ENCODE results near the gene ABR. TPM values are rescaled to one million over a fixed set of nuclear protein-coding genes. Genes with fewer than 3 reads are reported as not detected.

ABR gene
- total and polyA plus RNA-seq, 2 of the 8 experiments (the other 6 are each of a cell fraction or from before 2014, with no cell fraction given) = 44.8 to 47.2 TPM

GRCh38 chr17:1087381-1088241, 92.2 kb downstream of the ABR start:
- Histone ChIP-seq H2BK20ac (ENCODE audit: low read length) (no peak overlapping the region), H3K9ac (replicated peaks in 1 of 4; ENCODE audit: extremely low read depth in 1 of 4, low read depth in 3 of 4, low read length in 3 of 4) (no peak overlapping the region), H3K27me3 (replicated peaks in 1 of 4; ENCODE audit: control insufficient read depth in 3 of 4, extremely low read depth in 1 of 4, insufficient read depth in 3 of 4, low read length in 3 of 4) (no peaks in the 10 kb centered on the region), H2BK120ac (replicated peaks; ENCODE audit: low read depth, low read length) (no peak overlapping the region), H3K23ac (ENCODE audit: insufficient read length) (no peak overlapping the region), H3K4me2 (ENCODE audit: insufficient read depth in 1 of 2, low read depth in 2 of 2, low read length in 2 of 2) (peak overlapping the region in 1 of 2 experiments; percentile 40; a peak in 2 of 4 replicates), H3K36me3 (ENCODE audit: control insufficient read depth in 2 of 4, insufficient read depth in 4 of 4, low read length in 3 of 4) (no peaks in the 10 kb centered on the region), H4K5ac (ENCODE audit: insufficient read length, low read depth, low read length) (no peak overlapping the region), H2BK12ac (ENCODE audit: low read depth, low read length) (no peak overlapping the region; the same call in 1 of the 2 replicates), H4K20me1 (replicated peaks in 1 of 2; ENCODE audit: control insufficient read depth in 1 of 2, insufficient read depth in 2 of 2, low read length in 2 of 2) (no peaks in the 10 kb centered on the region), H3K4me1 (replicated peaks in 1 of 4; ENCODE audit: control insufficient read depth in 3 of 4, insufficient read depth in 4 of 4, low read length in 3 of 4) (peaks cover 0 to 13% (median 1%) of the 10 kb centered on the region in 4 experiments; a peak in 1 of 7 replicates), H3K56ac (replicated peaks; ENCODE audit: insufficient read length, low read depth, low read length) (no peak overlapping the region), H3K18ac (ENCODE audit: extremely low read depth, low read length) (no peak overlapping the region), H2BK15ac (ENCODE audit: low read length) (no peak overlapping the region), H4K8ac (ENCODE audit: extremely low read depth, insufficient read depth, low read length) (no peak overlapping the region; the same call in 1 of the 2 replicates), H3K9me3 (ENCODE audit: insufficient read depth in 2 of 2, low read depth in 1 of 2, low read length in 1 of 2) (no peaks in the 10 kb centered on the region), H3K14ac (ENCODE audit: insufficient read length) (no peak overlapping the region), H2AK5ac (ENCODE audit: low read depth, low read length) (no peak overlapping the region), H3K79me2 (ENCODE audit: control insufficient read depth in 1 of 2, insufficient read depth in 2 of 2, low read length in 2 of 2) (no peaks in the 10 kb centered on the region), H3K4ac (replicated peaks; ENCODE audit: insufficient read length, low read depth, low read length) (no peak overlapping the region), H2BK5ac (ENCODE audit: low read depth, low read length) (no peak overlapping the region), H4K91ac (replicated peaks; ENCODE audit: insufficient read length, low read length) (no peak overlapping the region), H3K23me2 (ENCODE audit: low read depth, low read length) (no peaks in the 10 kb centered on the region), H3K4me3 (ENCODE audit: extremely low read depth in 1 of 4, insufficient read depth in 2 of 4, low read depth in 3 of 4, low read length in 4 of 4) (peak overlapping the region in 1 of 4 experiments; percentile 31; a peak in 1 of 8 replicates), H3K27ac (ENCODE audit: low read depth, low read length) (no peak overlapping the region), H2AFZ (ENCODE audit: low read length) (no peak overlapping the region; the same call in 1 of the 2 replicates), H3K79me1 (ENCODE audit: low read depth, low read length) (no peaks in the 10 kb centered on the region)
- CTCF ChIA-PET (ENCODE audit: partially characterized antibody) = interaction anchor here (1.2 kb wide), 1 partner anchor 35 kb away, joined by 3 read pairs; no protein-coding TSS in a partner anchor
- FAIRE-seq = no peak
- 69% methylated on average over 26 of the region's 35 CpGs; no CpG with 5 or more reads in 1 of the 2 experiments for WGBS, 2 experiments (ENCODE audit: extremely low coverage in 1 of 2, insufficient coverage in 1 of 2, insufficient read length in 1 of 2, insufficient replicate concordance in 2 of 2, low coverage in 1 of 2, low lambda C conversion rate in 2 of 2, missing lambda C conversion rate in 1 of 2)
- DNase-seq (ENCODE audit: low read depth in 1 of 2, low spot score in 2 of 2) = peak in 1 of 2 experiments; percentile 85
- POLR2A ChIA-PET (ENCODE audit: partially characterized antibody) = interaction anchor here (1.0 kb wide), 1 partner anchor 23 kb away, joined by 4 read pairs; no protein-coding TSS in a partner anchor
- TF ChIP-seq BRCA1 (IDR thresholded peaks at IDR 0.05; ENCODE audit: low read depth, low read length) = no peak
- no peak for TF ChIP-seq KDM1A (IDR thresholded peaks at IDR 0.05; ENCODE audit: borderline replicate concordance, low read length)
- TF ChIP-seq RFX5 (IDR thresholded peaks at IDR 0.05; ENCODE audit: borderline replicate concordance, low read depth, low read length) = no peak
- TF ChIP-seq RNF2 (IDR thresholded peaks at IDR 0.05; ENCODE audit: borderline replicate concordance, low read depth, low read length, missing control alignments, poor library complexity, severe bottlenecking) = no peak
- TF ChIP-seq BCL11A (IDR thresholded peaks at IDR 0.05; ENCODE audit: low read depth in 2 of 2, low read length in 2 of 2) = no peak
- no peak for TF ChIP-seq CTBP2 (IDR thresholded peaks at IDR 0.05; ENCODE audit: borderline replicate concordance, insufficient read depth, insufficient read length, low read length)
- TF ChIP-seq POLR2AphosphoS5 (IDR thresholded peaks at IDR 0.05; ENCODE audit: low read depth, low read length) = no peak
- no peak for TF ChIP-seq MAFK (IDR thresholded peaks at IDR 0.05; ENCODE audit: low read depth, low read length)
- no peak for TF ChIP-seq EGR1 (IDR thresholded peaks at IDR 0.05; ENCODE audit: borderline replicate concordance, low read depth, low read length)
- TF ChIP-seq CHD2 (IDR thresholded peaks at IDR 0.05; ENCODE audit: low read length) = no peak
- no peak for TF ChIP-seq SRF (IDR thresholded peaks at IDR 0.05; ENCODE audit: low read depth, low read length)
- no peak for TF ChIP-seq POLR2A (IDR thresholded peaks at IDR 0.05; ENCODE audit: control extremely low read depth in 1 of 2, low read depth in 2 of 2, low read length in 2 of 2)
